ENCODE data around the gene SPATA13.
"Not testable (repeated sequence)": the region's sequence is repeated elsewhere in the genome, so short reads cannot be mapped to it uniquely, and the experiment has no call there.

SPATA13 gene

GRCh38 chr13:24202215-24202614 is 41.7 kb downstream of the SPATA13 start:
- DNase-seq = no peak

GRCh38 chr13:24203273-24203672 is 42.8 kb downstream of the SPATA13 start:
- no peak for DNase-seq

GRCh38 chr13:24203811-24204210 is 43.3 kb downstream of the SPATA13 start:
- no peak for DNase-seq

- DNase-seq = not testable (repeated sequence)
Observed at GRCh38 chr13:24205076-24205475, 44.6 kb downstream of the SPATA13 start.

- no peak for DNase-seq
Observed at GRCh38 chr13:24207841-24208667, 47.5 kb downstream of the SPATA13 start.

- no peak for DNase-seq
Observed at GRCh38 chr13:24209138-24209537, 48.6 kb downstream of the SPATA13 start.

GRCh38 chr13:24212254-24212653 is 51.7 kb downstream of the SPATA13 start:
- no peak for DNase-seq

GRCh38 chr13:24212674-24213073 is 52.2 kb downstream of the SPATA13 start:
- no peak for DNase-seq

- no peak for DNase-seq
Observed at GRCh38 chr13:24213932-24214331, 53.4 kb downstream of the SPATA13 start.

- no peak for DNase-seq
Observed at GRCh38 chr13:24214528-24214927, 54.0 kb downstream of the SPATA13 start.

- no peak for DNase-seq
Observed at GRCh38 chr13:24215126-24215525, 54.6 kb downstream of the SPATA13 start.

GRCh38 chr13:24215732-24216131 is 55.2 kb downstream of the SPATA13 start:
- DNase-seq = no peak

GRCh38 chr13:24216176-24216575 is 55.7 kb downstream of the SPATA13 start:
- no peak for DNase-seq

- DNase-seq = not testable (repeated sequence)
Observed at GRCh38 chr13:24216779-24217178, 56.3 kb downstream of the SPATA13 start.

- no peak for DNase-seq
Observed at GRCh38 chr13:24217601-24218281, 57.2 kb downstream of the SPATA13 start.

- no peak for DNase-seq
Observed at GRCh38 chr13:24218338-24218737, 57.8 kb downstream of the SPATA13 start.

GRCh38 chr13:24218977-24219376 is 58.5 kb downstream of the SPATA13 start:
- DNase-seq = no peak

GRCh38 chr13:24220086-24220703 is 59.7 kb downstream of the SPATA13 start:
- DNase-seq = peak; percentile 39 to 51

GRCh38 chr13:24221007-24221406 is 60.5 kb downstream of the SPATA13 start:
- no peak for DNase-seq

GRCh38 chr13:24222756-24223155 is 62.2 kb downstream of the SPATA13 start:
- no peak for DNase-seq

- DNase-seq = no peak
Observed at GRCh38 chr13:24223341-24224231, 63.1 kb downstream of the SPATA13 start.

GRCh38 chr13:24224232-24224680 is 63.7 kb downstream of the SPATA13 start:
- no peak for DNase-seq

GRCh38 chr13:24225062-24225461 is 64.5 kb downstream of the SPATA13 start:
- no peak for DNase-seq

Data from activated T-cell treated with anti-CD3 and anti-CD28 coated beads, Interleukin-2, amount 50 U/mL, for 48 hours (primary cell).